ENCODE data around the gene VIM.
"Not testable (repeated sequence)": the region's sequence is repeated elsewhere in the genome, so short reads cannot be mapped to it uniquely, and the experiment has no call there.

The VIM gene

GRCh38 chr10:17232276-17232960 is 4.4 kb downstream of the VIM start:
- DNase-seq (ENCODE audit: low spot score) = no peak

DNA sequence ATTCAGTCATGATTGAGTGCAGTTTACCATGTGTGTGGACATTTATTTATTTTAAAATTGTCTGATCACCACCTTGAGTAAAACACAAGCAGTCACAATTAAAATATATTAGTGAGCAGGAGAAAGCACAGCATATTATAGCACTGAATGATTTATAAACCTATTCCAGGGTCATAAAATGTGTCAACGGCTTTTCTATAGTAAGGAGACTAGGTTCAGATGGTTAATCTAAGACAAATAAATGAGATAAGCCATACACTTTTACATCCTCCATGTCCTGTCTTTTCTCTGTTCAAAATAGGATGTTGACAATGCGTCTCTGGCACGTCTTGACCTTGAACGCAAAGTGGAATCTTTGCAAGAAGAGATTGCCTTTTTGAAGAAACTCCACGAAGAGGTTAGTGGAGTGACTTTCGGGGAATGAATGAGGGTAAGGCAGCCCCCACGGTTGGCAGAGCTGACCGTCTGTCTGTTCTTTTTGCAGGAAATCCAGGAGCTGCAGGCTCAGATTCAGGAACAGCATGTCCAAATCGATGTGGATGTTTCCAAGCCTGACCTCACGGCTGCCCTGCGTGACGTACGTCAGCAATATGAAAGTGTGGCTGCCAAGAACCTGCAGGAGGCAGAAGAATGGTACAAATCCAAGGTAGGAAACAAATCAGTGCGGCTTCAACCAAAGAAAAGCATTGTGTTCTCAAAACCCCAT is 5.4 kb downstream of the VIM start:
- no peak for DNase-seq (ENCODE audit: low spot score)

- DNase-seq (ENCODE audit: low spot score) = no peak
These were observed 6.4 kb downstream of the VIM start for GRCh38 chr10:17234431-17234945.

GRCh38 chr10:17235136-17235535 is 7.1 kb downstream of the VIM start:
- DNase-seq (ENCODE audit: low spot score) = no peak

- no peak for DNase-seq (ENCODE audit: low spot score)
These were observed 8.6 kb downstream of the VIM start for GRCh38 chr10:17236468-17237148.

DNA sequence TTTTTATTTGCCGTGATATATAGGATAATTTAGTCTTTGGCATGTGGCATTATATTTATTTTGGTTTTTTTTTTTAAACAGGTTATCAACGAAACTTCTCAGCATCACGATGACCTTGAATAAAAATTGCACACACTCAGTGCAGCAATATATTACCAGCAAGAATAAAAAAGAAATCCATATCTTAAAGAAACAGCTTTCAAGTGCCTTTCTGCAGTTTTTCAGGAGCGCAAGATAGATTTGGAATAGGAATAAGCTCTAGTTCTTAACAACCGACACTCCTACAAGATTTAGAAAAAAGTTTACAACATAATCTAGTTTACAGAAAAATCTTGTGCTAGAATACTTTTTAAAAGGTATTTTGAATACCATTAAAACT is 9.1 kb downstream of the VIM start:
- DNase-seq (ENCODE audit: low spot score) = no peak

DNA sequence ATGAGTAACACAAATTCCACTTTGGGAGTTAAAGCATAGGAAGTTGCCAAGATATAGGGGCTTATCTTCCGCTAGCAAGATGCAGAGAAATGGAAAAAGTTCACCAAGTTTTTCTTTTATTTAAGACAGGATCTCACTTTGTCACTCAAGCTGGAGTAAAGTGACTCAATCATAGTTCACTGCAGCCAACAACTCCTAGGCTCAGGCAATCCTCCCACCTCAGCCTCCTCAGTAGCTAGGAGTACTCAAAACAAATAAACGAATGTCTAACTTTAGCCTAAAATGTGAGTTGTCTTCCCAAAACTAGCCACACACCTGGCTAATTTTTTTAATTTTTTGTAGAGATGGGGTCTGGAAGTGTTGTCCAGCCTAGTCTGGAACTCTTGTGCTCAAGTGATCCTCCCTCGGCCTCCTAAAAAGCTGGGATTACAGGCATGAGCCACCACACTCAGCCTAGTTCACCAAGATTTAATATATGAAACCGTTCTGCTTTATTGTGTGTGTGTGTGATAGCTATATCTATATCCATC is 9.9 kb downstream of the VIM start:
- DNase-seq (ENCODE audit: low spot score) = no peak

GRCh38 chr10:17238445-17239291 is 10.6 kb downstream of the VIM start:
- no peak for DNase-seq (ENCODE audit: low spot score)

DNA sequence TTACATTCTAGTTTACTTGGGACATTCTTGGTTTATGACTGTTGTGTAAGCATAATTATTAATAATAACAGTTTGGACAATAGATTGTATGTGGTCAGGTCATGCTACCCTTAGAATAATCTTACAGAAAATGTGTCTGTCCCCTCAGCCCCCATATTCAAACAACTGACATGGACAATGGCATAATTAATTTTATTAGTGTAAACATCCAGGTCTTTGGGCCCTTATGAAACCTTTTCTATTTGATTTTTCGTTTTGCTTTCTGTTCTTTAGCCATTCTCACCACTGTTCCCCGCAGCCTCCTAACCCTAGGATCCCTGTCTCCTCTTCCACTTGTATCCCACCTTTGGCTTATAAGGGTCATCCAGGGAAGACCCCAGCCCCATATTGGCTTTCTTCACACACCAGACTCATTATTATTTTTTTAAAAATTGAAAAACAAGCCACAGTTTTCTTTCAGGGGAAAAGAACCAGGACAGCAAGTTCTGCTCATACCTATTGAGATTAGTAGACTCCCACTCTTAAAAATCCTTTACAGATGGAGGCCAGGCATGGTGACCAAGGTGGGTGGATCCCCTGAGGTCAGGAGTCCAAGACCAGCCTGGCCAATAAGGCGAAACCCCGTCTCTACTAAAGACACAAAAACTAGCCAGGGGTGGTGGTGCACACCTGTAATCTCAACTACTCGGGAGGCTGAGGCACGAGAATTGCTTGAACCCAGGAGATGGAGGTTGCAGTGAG is 11.5 kb downstream of the VIM start:
- DNase-seq (ENCODE audit: low spot score) = no peak

- DNase-seq (ENCODE audit: low spot score) = no peak
These were observed 12.1 kb downstream of the VIM start for GRCh38 chr10:17240096-17240495.

DNA sequence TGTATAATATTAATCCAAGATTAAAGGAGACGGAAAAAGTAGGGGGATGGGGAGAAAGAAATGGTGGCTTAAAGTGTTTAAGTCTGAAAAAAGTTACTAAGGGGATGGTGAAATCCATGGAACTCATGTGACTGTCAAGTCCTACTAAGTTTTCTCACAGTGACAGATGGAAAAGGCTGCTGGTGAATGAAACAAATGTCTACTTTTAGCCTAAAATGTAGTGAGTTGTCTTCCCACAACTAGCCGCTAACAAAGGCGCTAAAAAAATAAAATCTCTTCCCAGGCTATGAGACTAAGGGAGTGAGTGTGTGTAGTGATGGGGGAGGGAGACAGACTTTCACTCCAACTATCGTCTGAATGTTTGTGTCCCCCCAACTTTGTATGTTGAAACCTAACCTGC is 12.6 kb downstream of the VIM start:
- DNase-seq (ENCODE audit: low spot score) = no peak

GRCh38 chr10:17241611-17242333 is 13.7 kb downstream of the VIM start:
- no peak for DNase-seq (ENCODE audit: low spot score)

GRCh38 chr10:17244700-17245365 is 16.8 kb downstream of the VIM start:
- DNase-seq (ENCODE audit: low spot score) = no peak

- no peak for DNase-seq (ENCODE audit: low spot score)
These were observed 19.2 kb downstream of the VIM start for GRCh38 chr10:17247210-17247609.

DNA sequence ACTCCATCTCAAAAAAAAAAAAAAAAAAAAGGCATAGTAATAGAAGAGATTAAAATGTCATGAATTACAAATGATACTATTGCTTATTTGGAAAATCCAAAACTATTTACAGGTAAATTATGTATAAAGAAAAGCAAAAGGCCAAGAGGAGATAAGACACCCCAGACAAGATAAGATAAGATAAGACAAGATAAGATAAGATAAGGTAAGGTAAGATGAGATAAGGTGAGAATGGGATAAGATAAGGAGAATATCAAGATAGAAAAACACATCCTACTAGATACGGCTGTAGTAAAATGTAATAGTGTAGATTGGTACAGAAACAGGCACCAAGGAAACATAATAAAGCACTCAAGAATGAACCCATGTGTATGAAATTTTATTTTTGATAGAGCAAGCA is 20.9 kb downstream of the VIM start:
- DNase-seq (ENCODE audit: low spot score) = no peak

GRCh38 chr10:17249820-17250219 is 21.8 kb downstream of the VIM start:
- no peak for DNase-seq (ENCODE audit: low spot score)

- DNase-seq (ENCODE audit: low spot score) = no peak
These were observed 22.7 kb downstream of the VIM start for GRCh38 chr10:17250736-17251135.

DNA sequence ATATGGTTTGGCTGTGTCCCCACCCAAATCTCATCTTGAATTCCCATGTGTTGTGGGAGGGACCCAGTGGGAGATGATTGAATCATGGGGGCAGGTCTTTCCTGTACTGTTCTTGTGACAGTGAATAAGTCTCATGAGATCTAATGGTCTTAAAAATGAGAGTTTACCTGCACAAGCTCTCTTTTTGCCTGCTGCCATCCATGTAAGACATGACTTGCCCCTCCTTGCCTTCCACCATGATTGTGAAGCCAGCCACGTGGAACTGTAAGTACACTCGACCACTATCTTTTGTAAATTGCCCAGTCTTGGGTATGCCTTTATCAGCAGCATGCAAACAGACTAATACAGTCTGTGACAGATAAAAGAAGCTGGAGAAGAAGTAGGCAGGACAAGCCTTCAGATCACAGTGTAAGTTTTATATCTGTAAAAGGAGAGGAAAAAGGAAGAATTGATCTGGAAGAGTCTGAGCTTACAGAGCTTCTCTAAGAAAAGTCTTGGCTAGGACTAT is 26.6 kb downstream of the VIM start:
- DNase-seq (ENCODE audit: low spot score) = not testable (repeated sequence)

DNA sequence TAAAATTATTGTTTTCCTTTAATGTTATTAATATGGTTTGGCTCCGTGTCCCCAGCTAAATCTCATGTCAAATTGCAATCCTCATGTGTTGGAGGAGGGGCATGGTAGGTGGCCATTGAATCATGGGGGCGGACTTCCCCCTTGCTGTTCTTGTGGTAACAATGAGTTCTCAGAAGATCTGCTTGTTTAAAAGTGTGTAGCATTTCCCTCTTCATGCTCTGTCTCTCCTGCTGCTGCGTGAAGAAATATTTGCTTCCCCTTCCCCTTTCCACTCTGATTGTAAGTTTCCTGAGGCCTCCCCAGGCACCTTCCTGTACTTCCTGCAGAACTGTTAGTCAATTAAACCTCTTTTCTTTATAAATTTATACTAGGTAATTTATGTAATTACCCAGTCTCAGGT is 27.5 kb downstream of the VIM start:
- DNase-seq (ENCODE audit: low spot score) = no peak

DNA sequence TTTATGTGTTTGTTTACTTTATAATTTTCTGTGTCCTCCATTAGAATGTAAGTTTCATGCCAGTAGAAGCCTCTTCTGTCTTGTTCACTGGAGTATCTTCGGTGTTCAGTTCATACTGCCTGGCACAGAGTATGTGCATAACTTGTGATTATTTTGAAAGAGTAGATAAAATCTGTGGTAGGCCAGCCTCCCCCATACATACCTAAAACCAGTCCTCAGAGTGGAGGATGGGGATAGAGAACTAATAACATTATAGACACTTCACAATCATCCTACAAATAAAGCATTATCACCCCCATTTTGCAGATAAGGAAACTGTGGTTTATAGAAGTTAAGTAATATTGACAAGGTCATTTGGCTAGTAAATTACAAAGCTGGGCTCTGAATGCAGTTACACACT is 28.0 kb downstream of the VIM start:
- no peak for DNase-seq (ENCODE audit: low spot score)

Data from HuH-7 (cell line).